HepG2 (cell line): ENCODE measurements around the gene ABHD2. TPM values are rescaled to one million over a fixed set of nuclear protein-coding genes. Genes with fewer than 3 reads are reported as not detected.
A peak's percentile ranks its signal among the peaks of the same experiment; 100 is the strongest.

Experiments used
- ARNT2 ChIP-seq: sonication (generic); formaldehyde crosslinking; IDR thresholded peaks from 2 replicates; pipeline ENCODE4 v1.8.0; 2022; ENCODE audit warnings: mild to moderate bottlenecking, low read depth, missing genetic modification reagents, moderate library complexity
- ATF1 ChIP-seq: IDR thresholded peaks from 2 replicates; pipeline ENCODE4 v1.6.1; 2016; ENCODE audit warnings: mild to moderate bottlenecking, control low read depth
- CC2D1A ChIP-seq: sonication (generic); formaldehyde crosslinking; IDR thresholded peaks from 2 replicates; pipeline ENCODE4 v1.8.1; 2023; ENCODE audit warnings: mild to moderate bottlenecking, missing genetic modification reagents
- CENPT ChIP-seq: sonication (generic); formaldehyde crosslinking; IDR thresholded peaks from 2 replicates; pipeline ENCODE4 v1.8.0; 2022; ENCODE audit warnings: low read depth, mild to moderate bottlenecking, moderate library complexity, missing genetic modification reagents
- CSRNP2 ChIP-seq: sonication (generic); formaldehyde crosslinking; conservative IDR thresholded peaks from 2 replicates; pipeline ENCODE4 v1.8.0; 2022; ENCODE audit warnings: low read depth, missing genetic modification reagents
- DNMT3B ChIP-seq: conservative IDR thresholded peaks from 2 replicates; pipeline ENCODE4 v1.6.1; 2016; ENCODE audit warnings: missing biosample characterization, control low read depth
- DPF2 ChIP-seq: sonication (generic); formaldehyde crosslinking; IDR thresholded peaks from 2 replicates; pipeline ENCODE4 v1.4.0; 2020; ENCODE audit warnings: mild to moderate bottlenecking, low read depth, missing genetic modification reagents, borderline replicate concordance
- ETV6 ChIP-seq: sonication (generic); formaldehyde crosslinking; conservative IDR thresholded peaks from 2 replicates; pipeline ENCODE4 v1.4.0; 2020; ENCODE audit warnings: missing genetic modification reagents
- FOXK2 ChIP-seq: fragments of 450-650 bp; IDR thresholded peaks from 2 replicates; pipeline ENCODE4 v1.6.1; 2016
- JUNB ChIP-seq: sonication (generic); formaldehyde crosslinking; IDR thresholded peaks from 2 replicates; pipeline ENCODE4 v1.8.0; 2022; ENCODE audit warnings: missing genetic modification reagents, mild to moderate bottlenecking, borderline replicate concordance
- KMT2A ChIP-seq: sonication (generic); formaldehyde crosslinking; IDR thresholded peaks from 2 replicates; pipeline ENCODE4 v1.4.0; 2020; ENCODE audit warnings: missing genetic modification reagents
- MEIS2 ChIP-seq: sonication (generic); formaldehyde crosslinking; IDR thresholded peaks from 2 replicates; pipeline ENCODE4 v1.9.0; 2021; ENCODE audit warnings: mild to moderate bottlenecking, missing genetic modification reagents
- MNT ChIP-seq: fragments of 450-650 bp; IDR thresholded peaks from 2 replicates; pipeline ENCODE4 v1.6.1; 2016
- NR3C1 ChIP-seq: sonication (generic); formaldehyde crosslinking; IDR thresholded peaks from 2 replicates; pipeline ENCODE4 v1.4.0; 2020; ENCODE audit warnings: missing genetic modification reagents
- PTBP1 ChIP-seq: fragments of 200-400 bp; formaldehyde crosslinking; IDR thresholded peaks from 2 replicates; pipeline ENCODE4 v1.6.1; 2018; ENCODE audit warnings: low read length, low read depth; ENCODE audit not compliant: poor library complexity, severe bottlenecking
- RXRA ChIP-seq: sonication (generic); formaldehyde crosslinking; IDR thresholded peaks from 2 replicates; pipeline ENCODE4 v1.5.1; 2020; ENCODE audit warnings: missing genetic modification reagents
- SATB2 ChIP-seq: sonication (generic); formaldehyde crosslinking; IDR thresholded peaks from 2 replicates; pipeline ENCODE4 v1.5.0; 2020; ENCODE audit warnings: missing genetic modification reagents
- SNAPC5 ChIP-seq: sonication (generic); formaldehyde crosslinking; IDR thresholded peaks from 2 replicates; pipeline ENCODE4 v1.8.1; 2023; ENCODE audit warnings: mild to moderate bottlenecking, missing genetic modification reagents, borderline replicate concordance
- STAT5B ChIP-seq: sonication (generic); formaldehyde crosslinking; IDR thresholded peaks from 2 replicates; pipeline ENCODE4 v1.4.0; 2020; ENCODE audit warnings: missing genetic modification reagents
- TBP ChIP-seq: sonication (generic); formaldehyde crosslinking; IDR thresholded peaks from 2 replicates; pipeline ENCODE4 v1.5.0; 2020; ENCODE audit warnings: missing genetic modification reagents
- TEF ChIP-seq: sonication (generic); formaldehyde crosslinking; IDR thresholded peaks from 2 replicates; pipeline ENCODE4 v1.5.0; 2020; ENCODE audit warnings: missing genetic modification reagents
- TSC22D2 ChIP-seq: sonication (generic); formaldehyde crosslinking; IDR thresholded peaks from 2 replicates; pipeline ENCODE4 v1.5.1; 2020; ENCODE audit warnings: missing genetic modification reagents, mild to moderate bottlenecking, borderline replicate concordance
- ZBTB2 ChIP-seq: sonication (generic); formaldehyde crosslinking; IDR thresholded peaks from 2 replicates; pipeline ENCODE4 v1.8.0; 2022; ENCODE audit warnings: low read depth, missing genetic modification reagents
- ZFP1 ChIP-seq: IDR thresholded peaks from 2 replicates; pipeline ENCODE4 v1.6.1; 2016
- ZNF282 ChIP-seq: fragments of 450-650 bp; IDR thresholded peaks from 2 replicates; pipeline ENCODE4 v1.6.1; 2018; ENCODE audit not compliant: partially characterized antibody
- ZNF326 ChIP-seq: sonication (generic); formaldehyde crosslinking; IDR thresholded peaks from 2 replicates; pipeline ENCODE4 v1.4.0; 2020; ENCODE audit warnings: missing genetic modification reagents, borderline replicate concordance
- ZSCAN25 ChIP-seq: sonication (generic); formaldehyde crosslinking; IDR thresholded peaks from 2 replicates; pipeline ENCODE4 v1.8.0; 2022; ENCODE audit warnings: mild to moderate bottlenecking, missing genetic modification reagents
- polyA plus RNA-seq, 8 experiments: library from polyadenylated mRNA; depleted of rRNA in 3 of 8; stranded (reverse) in 7 of 8; unstranded in 1 of 8; fragments of >200 nt; fragmentation: Illumina TruSeq in 4 of 8; extraction: Trizol in 4 of 8; gene quantifications; 2 replicates each; pipeline versions ENCODE4 v1.2.1 to v1.2.3, GENCODE V29; 2011 to 2016; ENCODE audit warnings: low read depth in 4 of 8, missing spikeins in 1 of 8, mixed read lengths in 1 of 8; ENCODE audit not compliant: insufficient read depth in 1 of 8
- total RNA-seq, 5 experiments: library from RNA; depleted of rRNA; stranded (reverse); fragments of >200 nt; fragmentation: Illumina TruSeq; extraction: Trizol; gene quantifications; 2 replicates each; pipeline ENCODE4 v1.2.3, GENCODE V29; 2016; ENCODE audit warnings: low read depth in 1 of 5

The ABHD2 gene
- total and polyA plus RNA-seq, 2 of the 13 experiments (the other 11 are each of a cell fraction or from before 2014, with no cell fraction given): 14.8 to 22.4 TPM

- TF ChIP-seq MNT (peak; percentile 64), ZNF282 (no peak), ARNT2 (CRISPR knock-in tag) (peak; percentile 95), ZBTB2 (CRISPR knock-in tag) (0 out of 2 replicates have a peak, but pooled peaks have one; percentile 35), ZFP1 (CRISPR knock-in tag) (no peak), JUNB (CRISPR knock-in tag) (no peak; the same call in 1 of the 2 replicates), ATF1 (CRISPR knock-in tag) (no peak; the same call in 1 of the 2 replicates), DNMT3B (no peak), CENPT (CRISPR knock-in tag) (no peak), RXRA (CRISPR knock-in tag) (peak; percentile 70), ZNF326 (CRISPR knock-in tag) (no peak), TEF (CRISPR knock-in tag) (no peak), DPF2 (no peak), SNAPC5 (CRISPR knock-in tag) (no peak), ZSCAN25 (CRISPR knock-in tag) (no peak; the same call in 1 of the 2 replicates), NR3C1 (CRISPR knock-in tag) (no peak), MEIS2 (CRISPR knock-in tag) (no peak), PTBP1 (no peak), CC2D1A (CRISPR knock-in tag) (no peak), KMT2A (peak; percentile 87; the same call in 1 of the 2 replicates), FOXK2 (peak; percentile 79), SATB2 (no peak), ETV6 (CRISPR knock-in tag) (no peak), CSRNP2 (CRISPR knock-in tag) (no peak), STAT5B (no peak; the same call in 1 of the 2 replicates), TSC22D2 (CRISPR knock-in tag) (no peak; the same call in 1 of the 2 replicates), TBP (no peak)
Measured at GRCh38 chr15:89243691-89244573, 155.7 kb downstream of the ABHD2 start, which contains the start of gene FANCI (continued).
